ENCODE measurements around the gene MIA3. TPM values are rescaled to one million over a fixed set of nuclear protein-coding genes. Genes with fewer than 3 reads are reported as not detected.

The MIA3 gene
- total and polyA plus RNA-seq, 9 of the 15 experiments (the other 6 are each of a cell fraction or from before 2014, with no cell fraction given) = 21.6 to 89.4 (median 40.8) TPM

GRCh38 chr1:222711319-222712252 is 93.7 kb downstream of the MIA3 start (continued):
- TF ChIP-seq KLF6 (CRISPR knock-in tag; IDR thresholded peaks at IDR 0.05; ENCODE audit: borderline replicate concordance) = peak; percentile 42; the same call in 1 of the 2 replicates
- peak; percentile 45; the same call in 1 of the 2 replicates for TF ChIP-seq STAT5A (IDR thresholded peaks at IDR 0.05; ENCODE audit: borderline replicate concordance, low read length)
- peak in 1 of 2 experiments; percentile 80; a peak in 2 of 4 replicates for TF ChIP-seq ZMIZ1 (IDR thresholded peaks at IDR 0.05; ENCODE audit: low read depth in 2 of 2, low read length in 2 of 2)
- TF ChIP-seq ZNF512 (tag; IDR thresholded peaks at IDR 0.05) = peak; percentile 32; the same call in 1 of the 2 replicates
- TF ChIP-seq PHF8 (IDR thresholded peaks at IDR 0.05; ENCODE audit: borderline replicate concordance, low read length) = peak; percentile 34; the same call in 1 of the 2 replicates
- no peak for TF ChIP-seq NUFIP1 (IDR thresholded peaks at IDR 0.05; ENCODE audit: partially characterized antibody)
- TF ChIP-seq KDM5B (IDR thresholded peaks at IDR 0.05; ENCODE audit: insufficient replicate concordance, low read depth, low read length) = peak; percentile 51
- no peak for TF ChIP-seq WHSC1 (IDR thresholded peaks at IDR 0.05; ENCODE audit: low read length)
- 0 out of 2 replicates have a peak, but pooled peaks have one; percentile 34 for TF ChIP-seq JUND (IDR thresholded peaks at IDR 0.05; ENCODE audit: borderline replicate concordance, low read depth, low read length)
- no peak; the same call in 2 of the 3 replicates for TF ChIP-seq JUND (tag; IDR thresholded peaks at IDR 0.05; ENCODE audit: borderline replicate concordance, low read depth, low read length)
- TF ChIP-seq ZNF639 (CRISPR knock-in tag; conservative IDR thresholded peaks at IDR 0.05 in 1 of 2, IDR thresholded peaks at IDR 0.05 in 1 of 2) = 0 out of 4 replicates have a peak, but pooled peaks of 1 of the 2 experiments have one; percentile 16
- TF ChIP-seq FOSL1 (tag; conservative IDR thresholded peaks at IDR 0.05) = peak; percentile 74
- peak; percentile 75 for TF ChIP-seq CREM (IDR thresholded peaks at IDR 0.05; ENCODE audit: low read depth)
- TF ChIP-seq MAZ (CRISPR knock-in tag; conservative IDR thresholded peaks at IDR 0.05 in 1 of 2, IDR thresholded peaks at IDR 0.05 in 1 of 2) = peak in 1 of 2 experiments; percentile 57; a peak in 3 of 4 replicates
- no peak for TF ChIP-seq ETS2 (tag; IDR thresholded peaks at IDR 0.05; ENCODE audit: borderline replicate concordance, poor library complexity, severe bottlenecking)
- peak in 1 of 2 experiments; percentile 75; a peak in 1 of 4 replicates for TF ChIP-seq RCOR1 (IDR thresholded peaks at IDR 0.05; ENCODE audit: borderline replicate concordance in 1 of 2, low read depth in 2 of 2, low read length in 2 of 2)
- 0 out of 2 replicates have a peak, but pooled peaks have one; percentile 8 for TF ChIP-seq ZBTB7A (IDR thresholded peaks at IDR 0.05; ENCODE audit: borderline replicate concordance, control insufficient read depth, low read depth, low read length)
